ENCODE data around the gene DNAH17. TPM values are rescaled to one million over a fixed set of nuclear protein-coding genes. Genes with fewer than 3 reads are reported as not detected.

The DNAH17 gene
- total RNA-seq, 1 donor from 2014 or later = 2.8 TPM

DNA sequence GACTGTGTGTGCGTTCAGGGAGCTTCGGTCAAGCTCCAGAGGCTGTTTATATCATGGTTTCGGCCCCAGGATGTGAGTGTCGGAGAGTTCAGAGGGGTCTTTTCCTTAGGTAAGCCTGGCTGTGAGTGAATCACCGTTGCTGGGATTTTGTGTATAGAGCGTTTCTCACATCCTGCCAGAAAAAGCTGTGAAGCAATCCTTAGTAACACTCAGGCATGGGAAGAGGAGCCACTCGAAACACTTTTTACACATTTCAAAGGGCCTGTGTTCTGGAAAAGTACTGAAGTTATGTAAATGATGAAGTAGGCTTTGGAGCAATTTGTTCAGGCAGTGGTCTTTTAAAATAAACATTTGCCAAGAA lies 198.1 kb downstream of the DNAH17 start:
- Histone ChIP-seq H3K27ac (peak overlapping the region; percentile 94), H3K4me1 (peaks cover 87% of the 10 kb centered on the region), H3K27me3 (no peaks in the 10 kb centered on the region), H3K9me3 (no peaks in the 10 kb centered on the region), H3K36me3 (no peaks in the 10 kb centered on the region), H3K4me3 (peak overlapping the region; percentile 80)
- ATAC-seq (peak; percentile 56), DNase-seq (no peak)
- intact Hi-C loops (cut with DNase I) = no loop called here
- TF ChIP-seq CTCF (IDR thresholded peaks at IDR 0.05) = no peak

GRCh38 chr17:78378225-78379130 lies 198.7 kb downstream of the DNAH17 start, which contains the start of gene PGS1:
Gene PGS1, plus strand, starts transcription at chr17:78378649. Its CDS starts 17 bp downstream, at chr17:78378666.
- H3K4me3 ChIP-seq = peak within 1 kb of the TSS; percentile 80
- intact Hi-C loops (cut with DNase I) = no loop called here
- peak; percentile 84 for ATAC-seq
- H3K9me3 ChIP-seq = no peaks in the 10 kb centered on the region
- H3K4me1 ChIP-seq = peaks cover 82% of the 10 kb centered on the region
- DNase-seq = peak; percentile 92
- no peaks in the 10 kb centered on the region for H3K36me3 ChIP-seq
- TF ChIP-seq CTCF (IDR thresholded peaks at IDR 0.05) = no peak
- peak within 1 kb of the TSS; percentile 94 for H3K27ac ChIP-seq
- no peaks in the 10 kb centered on the region for H3K27me3 ChIP-seq

DNA sequence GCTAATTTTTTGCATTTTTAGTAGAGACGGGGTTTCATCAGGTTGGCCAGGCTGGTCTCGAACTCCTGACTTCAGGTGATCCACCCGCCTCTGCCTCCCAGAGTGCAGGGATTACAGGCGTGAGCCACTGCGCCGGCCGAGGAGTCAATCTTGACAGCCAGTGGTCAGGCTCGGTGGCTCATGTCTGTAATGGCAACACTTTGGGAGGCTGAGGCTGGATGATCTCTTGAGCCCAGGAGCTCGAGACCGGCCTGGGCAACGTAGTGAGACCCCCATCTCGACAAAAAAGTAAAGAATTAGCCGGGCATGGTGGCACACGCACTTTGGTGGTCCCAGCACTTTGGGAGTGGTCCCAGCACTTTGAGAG lies 199.4 kb downstream of the DNAH17 start:
- Histone ChIP-seq H3K4me3 (peak overlapping the region; percentile 80), H3K4me1 (peaks cover 76% of the 10 kb centered on the region), H3K27ac (peak overlapping the region; percentile 94), H3K27me3 (no peaks in the 10 kb centered on the region), H3K36me3 (no peaks in the 10 kb centered on the region), H3K9me3 (no peaks in the 10 kb centered on the region)
- DNase-seq (no peak), ATAC-seq (no peak)
- intact Hi-C loops (cut with DNase I) = no loop called here
- no peak for TF ChIP-seq CTCF (IDR thresholded peaks at IDR 0.05)

DNA sequence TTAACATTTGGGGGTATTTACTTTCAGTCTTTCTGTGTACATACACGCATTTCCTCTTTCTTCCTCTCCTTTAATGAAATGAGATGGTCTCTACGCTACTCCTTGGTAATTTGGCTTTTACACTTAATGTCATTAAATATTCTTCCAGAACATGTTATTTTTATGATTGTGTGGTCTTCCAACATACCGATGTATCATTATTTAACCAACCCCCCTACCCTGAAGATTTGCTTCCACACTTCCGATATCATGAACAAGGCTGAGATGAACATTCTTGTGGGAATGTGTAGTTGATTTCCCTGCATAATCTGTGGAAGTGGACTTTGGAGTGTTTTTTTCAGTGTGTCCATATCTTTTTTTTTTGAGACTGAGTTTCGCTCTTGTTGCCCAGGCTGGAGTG lies 201.0 kb downstream of the DNAH17 start:
- no peaks in the 10 kb centered on the region for H3K36me3 ChIP-seq
- H3K4me3 ChIP-seq = no peak overlapping the region
- TF ChIP-seq CTCF (IDR thresholded peaks at IDR 0.05) = no peak
- H3K27me3 ChIP-seq = no peaks in the 10 kb centered on the region
- intact Hi-C loops (cut with DNase I) = no loop called here
- ATAC-seq (no peak), DNase-seq (no peak)
- no peaks in the 10 kb centered on the region for H3K9me3 ChIP-seq
- H3K4me1 ChIP-seq = peaks cover 59% of the 10 kb centered on the region
- peak overlapping the region; percentile 73 for H3K27ac ChIP-seq

GRCh38 chr17:78375401-78376151 lies 201.6 kb downstream of the DNAH17 start:
- intact Hi-C loops (cut with DNase I) = no loop called here
- H3K4me1 ChIP-seq = peaks cover 53% of the 10 kb centered on the region
- DNase-seq (peak; percentile 80), ATAC-seq (peak; percentile 69)
- no peak for TF ChIP-seq CTCF (IDR thresholded peaks at IDR 0.05)
- no peaks in the 10 kb centered on the region for H3K27me3 ChIP-seq
- H3K9me3 ChIP-seq = no peaks in the 10 kb centered on the region
- no peaks in the 10 kb centered on the region for H3K36me3 ChIP-seq
- no peak overlapping the region for H3K4me3 ChIP-seq
- peak overlapping the region; percentile 73 for H3K27ac ChIP-seq
